Left ventricle myocardium inferior (tissue), 1 donor: ENCODE data around the gene STRADB. TPM values are rescaled to one million over a fixed set of nuclear protein-coding genes. Genes with fewer than 3 reads are reported as not detected.

Experiments
- DNase-seq: peaks from one replicate; pipeline ENCODE4 v3.0.0-alpha.2; 2020
- H3K27ac ChIP-seq: fragments of 200-600 bp; replicated peaks from 2 replicates; pipeline ENCODE4 v1.8.0; 2021
- H3K27me3 ChIP-seq: fragments of 200-600 bp; 2 replicates; pipeline ENCODE4 v1.8.0; 2021; ENCODE audit warnings: low read depth
- H3K36me3 ChIP-seq: fragments of 200-600 bp; 2 replicates; pipeline ENCODE4 v1.8.0; 2021
- H3K4me1 ChIP-seq: fragments of 200-600 bp; 2 replicates; pipeline ENCODE4 v1.8.0; 2021
- H3K4me3 ChIP-seq: fragments of 200-600 bp; 2 replicates; pipeline ENCODE4 v1.8.0; 2021; ENCODE audit warnings: mild to moderate bottlenecking, moderate library complexity
- H3K9me3 ChIP-seq: fragments of 200-600 bp; replicated peaks from 2 replicates; pipeline ENCODE4 v1.8.0; 2021
- intact Hi-C: fragments of 100-400 bp; cut with micrococcal nuclease; formaldehyde crosslinking; loops from one replicate; pipeline ENCODE4 v1.11.0; 2022
- long read RNA-seq: library from polyadenylated mRNA; unstranded; transcript quantifications from one replicate; pipeline ENCODE4 v2.0.0, GENCODE V29; 2021
- total RNA-seq: library from RNA; stranded (reverse); fragmentation: NEBNext Ultra II Directional; extraction: Animal tissue kit (Norgen Biotek cat#: 25700); gene quantifications from one replicate; pipeline ENCODE4 v1.2.1, GENCODE V29; 2021
- TF ChIP-seq, protein P1 (sequence below): fragments of 200-600 bp; IDR thresholded peaks from 2 replicates; pipeline ENCODE4 v1.8.0; 2021; ENCODE audit warnings: antibody characterized with exemption, mild to moderate bottlenecking, borderline replicate concordance
- donor health status: DM: no; HTN: yes; CAD: no; lungs with severe emphysema.

Gene STRADB, protein sequence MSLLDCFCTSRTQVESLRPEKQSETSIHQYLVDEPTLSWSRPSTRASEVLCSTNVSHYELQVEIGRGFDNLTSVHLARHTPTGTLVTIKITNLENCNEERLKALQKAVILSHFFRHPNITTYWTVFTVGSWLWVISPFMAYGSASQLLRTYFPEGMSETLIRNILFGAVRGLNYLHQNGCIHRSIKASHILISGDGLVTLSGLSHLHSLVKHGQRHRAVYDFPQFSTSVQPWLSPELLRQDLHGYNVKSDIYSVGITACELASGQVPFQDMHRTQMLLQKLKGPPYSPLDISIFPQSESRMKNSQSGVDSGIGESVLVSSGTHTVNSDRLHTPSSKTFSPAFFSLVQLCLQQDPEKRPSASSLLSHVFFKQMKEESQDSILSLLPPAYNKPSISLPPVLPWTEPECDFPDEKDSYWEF
- total RNA-seq, result 57.5 TPM
- long read RNA-seq, transcript STRADB-201 (12 exons, 2,293 nt), result major isoform, 101 of 139 reads
- long read RNA-seq, partial matches to known transcripts, result 7 of 139 reads
- long read RNA-seq, other reads (novel, unspliced or antisense), result 29 of 139 reads

DNA sequence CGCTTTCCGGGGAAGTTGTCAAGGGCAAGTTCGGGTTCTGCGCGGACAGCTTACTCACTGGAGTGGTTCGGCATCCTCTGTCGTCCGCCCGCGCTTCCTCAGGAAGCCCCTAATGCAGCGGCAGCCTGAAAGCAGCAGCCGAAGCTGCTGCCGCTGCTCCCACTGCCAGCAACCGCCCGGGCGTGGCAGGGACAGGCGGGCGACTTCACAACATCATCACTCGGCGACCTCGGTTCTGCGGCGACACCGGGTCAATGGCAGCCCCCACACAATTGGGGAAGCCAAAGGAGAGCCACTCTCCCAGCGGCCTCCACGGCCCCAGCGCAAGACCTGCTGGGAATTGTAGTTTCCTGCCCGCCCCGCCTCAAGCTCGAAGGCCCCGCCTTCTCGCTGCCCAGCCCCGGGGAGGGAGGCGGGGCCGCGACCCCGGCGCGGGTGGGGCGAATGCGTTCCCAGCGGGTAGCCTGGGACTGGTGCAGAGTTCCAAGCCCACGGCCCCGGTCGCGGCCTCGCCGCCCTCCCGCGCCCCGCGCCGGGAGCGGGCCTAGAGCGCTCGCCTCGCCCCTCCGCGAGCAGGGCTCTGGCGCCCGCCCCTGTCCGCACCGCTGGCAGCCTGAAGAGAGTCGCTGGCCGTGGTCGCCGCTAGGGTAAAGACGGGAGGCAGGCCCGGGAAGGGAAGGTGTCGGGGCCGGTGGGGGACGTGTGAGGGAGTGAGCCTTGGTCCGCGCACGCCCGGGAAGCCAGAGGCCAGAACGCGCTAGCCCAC lies at the start of gene STRADB, which contains the start of gene TRAK2:
STRADB (plus strand) TSS at position 449 of the 766 bp plus-strand sequence. CDS start 3,101 bp downstream, outside the sequence.
TRAK2 (minus strand) TSS at position 167 of the 766 bp plus-strand sequence. CDS start 30,951 bp downstream, outside the sequence.
- TF ChIP-seq, protein P1, sequence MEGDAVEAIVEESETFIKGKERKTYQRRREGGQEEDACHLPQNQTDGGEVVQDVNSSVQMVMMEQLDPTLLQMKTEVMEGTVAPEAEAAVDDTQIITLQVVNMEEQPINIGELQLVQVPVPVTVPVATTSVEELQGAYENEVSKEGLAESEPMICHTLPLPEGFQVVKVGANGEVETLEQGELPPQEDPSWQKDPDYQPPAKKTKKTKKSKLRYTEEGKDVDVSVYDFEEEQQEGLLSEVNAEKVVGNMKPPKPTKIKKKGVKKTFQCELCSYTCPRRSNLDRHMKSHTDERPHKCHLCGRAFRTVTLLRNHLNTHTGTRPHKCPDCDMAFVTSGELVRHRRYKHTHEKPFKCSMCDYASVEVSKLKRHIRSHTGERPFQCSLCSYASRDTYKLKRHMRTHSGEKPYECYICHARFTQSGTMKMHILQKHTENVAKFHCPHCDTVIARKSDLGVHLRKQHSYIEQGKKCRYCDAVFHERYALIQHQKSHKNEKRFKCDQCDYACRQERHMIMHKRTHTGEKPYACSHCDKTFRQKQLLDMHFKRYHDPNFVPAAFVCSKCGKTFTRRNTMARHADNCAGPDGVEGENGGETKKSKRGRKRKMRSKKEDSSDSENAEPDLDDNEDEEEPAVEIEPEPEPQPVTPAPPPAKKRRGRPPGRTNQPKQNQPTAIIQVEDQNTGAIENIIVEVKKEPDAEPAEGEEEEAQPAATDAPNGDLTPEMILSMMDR, result peak; percentile 62
- Histone ChIP-seq H3K4me1 (peaks cover 74% of the 10 kb centered on the region), H3K27me3 (no peaks in the 10 kb centered on the region)

DNA sequence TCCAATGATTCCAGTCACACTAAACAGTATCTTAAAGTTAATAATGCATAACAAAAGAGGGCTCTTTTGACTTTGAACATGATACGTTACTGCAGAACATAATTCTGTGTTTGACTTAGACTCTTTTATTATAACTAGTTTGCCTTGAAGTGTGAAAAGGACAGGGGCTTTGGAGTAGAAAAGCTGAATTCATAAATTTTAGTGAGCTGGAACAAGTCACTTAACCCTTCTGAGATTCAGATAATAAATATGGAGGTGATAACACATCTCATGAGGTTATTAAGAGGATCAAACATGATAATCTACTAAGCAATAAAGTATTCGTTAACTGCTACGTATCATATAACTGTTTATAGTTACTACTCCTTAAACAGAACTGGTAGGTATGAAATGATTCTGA lies 49.7 kb upstream of the STRADB start:
- intact Hi-C loops, result no loop called here
- DNase-seq, result no peak
- H3K27me3 ChIP-seq, result no peaks in the 10 kb centered on the region
- H3K36me3 ChIP-seq, result peaks cover 42% of the 10 kb centered on the region
- TF ChIP-seq, protein P1, result no peak
- peaks cover 77% of the 10 kb centered on the region for H3K4me1 ChIP-seq
- H3K9me3 ChIP-seq, result no peaks in the 10 kb centered on the region
- H3K27ac ChIP-seq, result peak overlapping the region; percentile 84
- H3K4me3 ChIP-seq, result peak overlapping the region; percentile 55

More for the DNA sequence above, at the start of gene STRADB, which contains the start of gene TRAK2:
- Histone ChIP-seq H3K36me3 (peaks cover 3% of the 10 kb centered on the region), H3K4me3 (peak within 1 kb of the TSS; percentile 79), H3K9me3 (no peaks in the 10 kb centered on the region), H3K27ac (peak within 1 kb of the TSS; percentile 95)
- peak; percentile 96 for DNase-seq
- intact Hi-C loops, result no loop called here

DNA sequence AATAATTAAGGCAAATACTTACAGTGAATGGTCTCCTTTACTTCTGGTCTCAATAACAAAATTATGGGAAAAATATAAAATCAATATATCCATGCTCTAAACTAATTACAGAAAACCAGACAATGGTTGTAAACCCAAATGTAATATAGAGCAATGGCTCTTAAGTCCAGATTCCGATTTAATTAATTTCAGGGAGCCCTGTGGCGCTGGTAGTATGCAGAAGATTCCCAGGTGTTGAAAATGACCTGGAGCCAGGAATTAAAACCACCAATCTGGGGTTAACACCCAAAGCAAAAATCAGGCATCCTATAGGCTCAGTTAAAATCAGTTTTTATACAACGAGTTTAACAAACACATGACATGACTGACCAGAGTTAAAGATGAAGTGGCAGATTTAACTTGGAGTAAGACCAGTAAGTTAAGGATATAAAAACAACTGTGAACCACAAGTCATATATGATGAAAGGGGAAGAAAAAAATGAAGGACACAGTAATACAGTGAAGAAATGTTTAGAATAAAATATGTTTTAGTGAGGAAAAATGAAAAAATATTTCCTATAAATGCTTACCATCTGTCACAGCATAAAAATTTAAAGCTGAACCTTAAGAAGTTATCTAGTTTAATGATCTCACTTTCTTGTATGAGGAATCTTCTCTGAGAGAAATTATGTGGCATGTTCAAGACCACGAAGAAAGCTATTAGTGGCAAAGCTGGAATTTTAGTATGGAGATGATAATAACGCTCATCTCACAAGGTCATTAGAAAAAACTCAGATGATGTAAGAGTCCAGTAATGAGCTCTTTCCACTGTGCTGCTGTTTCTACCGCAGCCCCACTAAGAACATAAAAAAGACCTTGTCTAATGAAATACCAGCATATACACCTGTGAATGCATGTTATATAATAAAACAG lies 48.6 kb upstream of the STRADB start:
- Histone ChIP-seq H3K27me3 (no peaks in the 10 kb centered on the region), H3K4me3 (peak overlapping the region; percentile 55), H3K27ac (peak overlapping the region; percentile 84), H3K36me3 (peaks cover 31% of the 10 kb centered on the region), H3K9me3 (no peaks in the 10 kb centered on the region), H3K4me1 (peaks cover 85% of the 10 kb centered on the region)
- no peak for DNase-seq
- intact Hi-C loops, result no loop called here
- TF ChIP-seq, protein P1, result no peak

DNA sequence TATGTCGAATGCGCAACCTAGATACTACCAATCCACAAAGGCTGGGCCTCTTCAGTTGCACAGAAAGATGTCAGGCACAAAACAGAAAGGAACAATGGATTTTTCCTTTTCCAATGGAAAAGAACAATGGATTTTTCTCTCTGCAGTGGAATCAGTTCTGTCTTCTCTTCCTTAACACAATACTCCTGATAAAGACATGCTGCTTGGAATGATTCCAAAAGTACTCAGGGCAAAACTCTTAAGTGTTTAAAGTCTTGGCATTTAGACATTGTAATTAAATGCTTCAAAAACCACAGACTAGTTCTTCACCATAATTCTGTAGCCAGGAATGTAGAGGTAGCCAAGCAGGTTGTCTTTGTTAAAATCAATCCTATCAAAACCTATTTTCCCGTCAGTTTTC lies 47.7 kb upstream of the STRADB start:
- Histone ChIP-seq H3K4me1 (peaks cover 88% of the 10 kb centered on the region), H3K36me3 (peaks cover 21% of the 10 kb centered on the region), H3K27me3 (no peaks in the 10 kb centered on the region), H3K9me3 (no peaks in the 10 kb centered on the region), H3K4me3 (peak overlapping the region; percentile 55), H3K27ac (peak overlapping the region; percentile 84)
- intact Hi-C loops, result no loop called here
- no peak for DNase-seq
- TF ChIP-seq, protein P1, result no peak
